DMS79 treated with DMSO at 0.1 percent for 48 hours (cell line): ENCODE data around the gene ALPP.
"Not testable (repeated sequence)": the region's sequence is repeated elsewhere in the genome, so short reads cannot be mapped to it uniquely, and the experiment has no call there.

Experiments
- DNase-seq: peaks from one replicate; lab custom pipeline; 2025; lab: John Stamatoyannopoulos, UW

ALPP gene

GRCh38 chr2:232406556-232407310 lies 28.2 kb downstream of the ALPP start, which contains the start of gene ALPG:
ALPG (plus strand) TSS chr2:232406844; CDS start chr2:232406895, 51 bp downstream.
- DNase-seq, result no peak

GRCh38 chr2:232407428-232408150 lies 29.0 kb downstream of the ALPP start:
- DNase-seq, result not testable (repeated sequence)

GRCh38 chr2:232408269-232408668 lies 29.7 kb downstream of the ALPP start:
- DNase-seq, result not testable (repeated sequence)

- DNase-seq, result not testable (repeated sequence)
Observed at GRCh38 chr2:232409617-232410016, 31.1 kb downstream of the ALPP start.

- DNase-seq, result no peak
Observed at GRCh38 chr2:232410238-232410900, 31.8 kb downstream of the ALPP start.

- DNase-seq, result no peak
Observed at GRCh38 chr2:232411901-232412629, 33.5 kb downstream of the ALPP start.

GRCh38 chr2:232412986-232413385 lies 34.4 kb downstream of the ALPP start:
- DNase-seq, result no peak

GRCh38 chr2:232415138-232415690 lies 36.7 kb downstream of the ALPP start:
- DNase-seq, result no peak

- DNase-seq, result no peak
Observed at GRCh38 chr2:232415736-232416520, 37.4 kb downstream of the ALPP start.

- DNase-seq, result no peak
Observed at GRCh38 chr2:232416521-232417470, 38.2 kb downstream of the ALPP start.

- DNase-seq, result no peak
Observed at GRCh38 chr2:232417489-232417888, 38.9 kb downstream of the ALPP start.

GRCh38 chr2:232418056-232418455 lies 39.5 kb downstream of the ALPP start:
- DNase-seq, result no peak

- DNase-seq, result peak; percentile 81
Observed at GRCh38 chr2:232418466-232419244, 40.1 kb downstream of the ALPP start.

GRCh38 chr2:232419245-232420072 lies 40.9 kb downstream of the ALPP start:
- DNase-seq, result peak; percentile 60

GRCh38 chr2:232420073-232420454 lies 41.5 kb downstream of the ALPP start:
- no peak for DNase-seq

GRCh38 chr2:232420463-232421188 lies 42.1 kb downstream of the ALPP start:
- DNase-seq, result peak; percentile 34

GRCh38 chr2:232421189-232421785 lies 42.7 kb downstream of the ALPP start:
- no peak for DNase-seq
